GM18951 (cell line): ENCODE results near the gene BMP7.

Source experiments
- POLR2A ChIP-seq: IDR thresholded peaks from 4 replicates; pipeline ENCODE4 v1.6.1; 2011; ENCODE audit warnings: mild to moderate bottlenecking; ENCODE audit not compliant: insufficient read length, insufficient read depth; ENCODE audit errors: extremely low read depth
- in situ Hi-C: fragments of 300-500 bp; cut with MboI; formaldehyde crosslinking; loops from one replicate; pipeline ENCODE4 v1.12.0; 2022; ENCODE audit warnings: low sequenced_read_pairs, mixed read lengths, inconsistent platforms; ENCODE audit not compliant: unreplicated experiment

BMP7 gene

DNA sequence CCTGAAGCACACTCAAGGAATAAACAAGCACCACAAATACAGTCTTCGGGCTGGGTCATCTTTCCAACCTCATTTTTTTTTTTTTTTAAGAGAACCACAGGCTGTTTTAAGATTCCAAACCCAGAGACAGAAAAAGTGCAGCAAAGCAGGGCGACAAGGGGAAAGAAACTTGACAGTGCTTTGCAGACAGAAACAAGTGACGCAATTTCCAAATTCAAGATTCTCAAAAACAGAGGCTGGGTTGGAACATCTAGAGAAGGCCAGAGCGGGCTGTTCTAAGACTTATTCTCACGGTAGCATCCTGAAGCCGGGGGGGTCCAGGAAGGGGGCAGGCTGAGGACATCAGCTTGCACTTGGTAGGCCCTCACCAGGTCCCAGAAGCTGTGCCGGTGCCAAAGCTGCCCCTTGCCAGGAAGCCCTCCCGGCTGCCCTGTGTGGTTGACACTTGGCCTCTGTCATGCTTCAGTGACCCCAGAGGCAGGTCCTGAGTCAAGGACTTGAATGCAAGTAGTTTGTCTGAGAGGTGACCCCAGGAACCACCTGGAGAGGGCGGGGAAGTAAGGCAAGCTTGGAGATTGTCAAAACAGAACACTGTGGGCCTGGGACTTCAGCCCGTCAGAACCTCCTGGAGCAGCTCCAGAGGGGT, 50.5 kb downstream of the BMP7 start:
- no peak for TF ChIP-seq POLR2A
- in situ Hi-C loops: no loop called here

DNA sequence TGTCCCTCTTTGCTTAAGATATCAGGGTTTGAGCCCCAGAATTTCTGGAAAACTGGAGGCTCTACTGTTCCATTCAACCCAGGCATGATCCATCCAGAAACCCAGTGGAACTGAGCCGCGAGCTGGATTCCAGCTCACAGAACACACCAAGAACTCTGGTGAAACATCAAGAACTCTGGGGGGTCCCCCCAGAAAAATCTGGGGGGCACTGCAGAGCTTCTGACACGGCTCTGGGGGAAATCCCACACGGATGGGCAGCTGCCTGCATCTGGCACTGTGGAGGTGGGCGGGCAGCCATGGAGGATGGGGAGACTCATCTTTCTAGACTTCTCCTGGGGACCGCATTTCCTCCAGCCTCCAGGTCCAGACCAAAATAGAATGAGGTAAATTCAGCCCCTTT, 51.0 kb downstream of the BMP7 start:
- in situ Hi-C loops: no loop called here
- TF ChIP-seq POLR2A: no peak

DNA sequence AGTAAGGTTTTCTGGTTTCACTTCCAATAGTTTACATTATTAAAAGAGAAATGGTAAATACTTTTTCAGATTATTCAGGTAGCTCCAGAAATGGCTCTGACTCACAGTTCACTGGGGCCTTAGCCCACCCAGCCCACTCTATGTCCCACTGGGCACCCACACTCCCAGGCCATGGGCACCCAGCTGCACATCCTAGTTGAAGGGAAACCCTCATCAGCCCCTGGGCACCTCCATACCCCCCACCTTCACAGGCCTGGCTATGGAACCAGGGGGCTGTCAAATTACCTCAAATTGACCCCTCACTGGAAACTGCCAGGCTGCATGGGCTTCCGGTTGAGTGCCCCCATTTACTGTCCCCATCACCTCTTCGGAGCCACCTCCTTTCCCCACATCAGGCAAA, 51.5 kb downstream of the BMP7 start:
- in situ Hi-C loops: no loop called here
- no peak for TF ChIP-seq POLR2A

DNA sequence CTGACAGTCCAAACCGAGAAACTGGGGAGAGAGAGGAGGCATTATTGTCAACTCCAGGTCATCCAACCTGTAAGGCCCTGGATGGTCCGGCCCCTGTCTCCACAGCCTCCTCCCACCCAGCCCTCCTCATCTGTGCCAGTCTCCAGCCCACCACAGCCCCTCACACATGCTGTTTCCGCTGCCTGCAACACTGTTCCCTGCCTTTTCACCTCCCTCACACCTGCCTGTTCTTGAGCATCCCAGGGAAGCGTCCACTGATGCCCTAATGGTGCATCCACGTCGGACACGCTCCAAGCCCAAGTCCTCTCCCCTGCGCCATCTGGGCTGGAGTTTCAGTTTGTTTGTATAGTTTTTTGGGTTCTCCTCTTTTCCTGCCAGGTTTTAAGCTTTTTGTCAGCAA, 52.0 kb downstream of the BMP7 start:
- TF ChIP-seq POLR2A: no peak
- in situ Hi-C loops: no loop called here

DNA sequence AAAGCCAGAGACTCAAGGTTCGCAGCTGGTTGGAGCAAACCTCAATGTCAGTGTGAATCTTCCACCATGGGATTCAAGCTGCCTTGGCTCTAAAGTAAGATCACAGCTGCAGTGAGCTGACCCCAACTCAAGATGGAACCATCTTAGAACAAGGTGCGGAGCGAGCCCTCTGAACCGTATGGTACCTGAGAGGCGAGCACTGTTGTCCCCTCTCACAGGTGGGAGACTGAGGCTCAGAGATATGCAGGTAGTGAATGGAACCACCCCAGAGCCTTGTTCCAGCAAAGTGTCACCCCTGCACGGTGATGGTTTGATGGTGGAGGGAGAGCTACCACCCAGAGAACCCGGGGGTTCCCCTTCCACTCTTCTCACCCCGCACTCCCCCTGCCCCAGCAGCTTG, 52.5 kb downstream of the BMP7 start:
- in situ Hi-C loops: no loop called here
- no peak for TF ChIP-seq POLR2A

DNA sequence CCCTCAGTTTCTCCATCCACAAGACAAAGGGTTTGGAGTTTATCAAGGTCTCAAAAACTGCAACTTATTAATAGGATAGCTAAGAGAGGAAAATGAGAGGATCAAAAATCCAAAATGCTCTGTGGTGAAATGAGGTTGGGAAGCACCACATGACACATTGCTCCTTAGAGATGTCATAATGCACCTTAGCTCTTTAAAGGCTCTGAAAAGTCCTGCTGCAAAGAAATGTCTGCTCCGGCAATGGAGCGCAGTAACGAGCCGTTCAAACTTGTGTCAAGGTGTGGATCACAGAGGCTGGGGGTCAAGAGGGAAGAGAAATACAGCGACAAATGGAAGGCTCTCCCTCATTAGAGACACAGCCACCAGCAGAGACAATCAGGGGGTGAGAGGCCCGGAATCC, 53.1 kb downstream of the BMP7 start:
- TF ChIP-seq POLR2A: no peak
- in situ Hi-C loops: no loop called here

DNA sequence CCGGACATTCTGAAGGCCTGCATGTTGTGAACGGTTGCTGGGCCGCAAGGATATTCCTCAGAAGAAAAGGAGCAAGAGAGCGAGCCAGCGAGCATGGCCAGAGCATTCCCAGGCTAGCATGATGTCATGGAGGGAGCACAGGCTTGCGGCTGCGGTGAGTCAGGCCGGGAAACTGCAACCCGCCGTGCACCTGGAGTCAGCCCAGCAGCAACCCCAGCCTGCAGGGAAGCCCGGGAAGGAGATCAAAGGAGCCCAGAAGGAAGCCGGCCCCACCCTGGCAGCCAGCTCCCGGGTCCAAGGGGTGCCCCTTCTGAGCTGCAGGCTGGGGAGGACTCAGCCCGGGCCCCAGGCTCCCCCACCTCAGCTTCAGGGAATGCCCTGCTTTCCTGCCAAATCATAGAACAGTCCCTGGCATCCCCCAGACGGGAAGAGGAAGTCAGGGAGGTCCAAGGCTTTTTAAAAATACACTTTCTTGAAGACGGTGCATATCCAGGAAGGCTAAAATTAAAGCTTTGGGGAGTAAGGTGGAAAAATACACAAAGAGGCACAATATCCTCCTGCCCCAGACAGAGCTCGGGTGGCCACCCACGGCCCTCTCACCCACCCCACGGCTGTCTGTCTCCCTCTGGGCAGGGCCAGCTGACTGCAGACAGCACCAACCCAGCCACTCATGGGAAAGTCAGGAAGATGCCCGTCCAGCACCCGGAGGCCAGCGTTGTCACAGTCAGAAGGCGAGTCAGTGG, 53.7 kb downstream of the BMP7 start:
- TF ChIP-seq POLR2A: no peak
- in situ Hi-C loops: no loop called here

DNA sequence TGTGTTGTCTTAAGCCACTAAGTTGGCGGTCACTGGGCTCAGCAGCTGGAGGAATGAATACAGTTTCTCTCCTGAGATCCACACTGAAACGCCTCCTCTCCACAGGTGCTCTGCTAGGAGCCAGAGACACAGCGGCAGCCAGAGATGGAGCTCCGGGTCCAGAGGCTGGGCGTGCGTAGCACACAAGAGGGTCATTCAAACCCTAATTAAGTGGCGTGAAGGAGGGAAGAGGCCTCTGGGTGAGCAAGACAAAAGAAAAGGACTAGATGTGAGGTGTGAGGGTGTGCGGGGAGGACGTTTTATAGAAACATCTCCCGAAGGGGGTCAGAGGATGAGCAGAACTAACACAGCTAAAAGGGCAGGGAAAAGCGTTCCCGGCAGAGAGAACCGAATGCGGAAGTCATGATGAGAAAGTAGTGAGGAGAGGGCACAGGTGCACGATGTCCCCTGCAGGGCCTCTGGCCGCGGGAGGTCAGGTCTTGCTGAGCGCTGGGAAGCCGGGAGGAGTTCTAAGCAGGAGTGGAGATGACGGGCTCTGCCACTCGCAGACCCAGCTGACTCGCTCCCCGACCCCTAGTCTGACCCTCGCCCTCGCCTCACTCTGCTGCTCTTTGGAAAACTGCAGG, 54.4 kb downstream of the BMP7 start:
- TF ChIP-seq POLR2A: no peak

DNA sequence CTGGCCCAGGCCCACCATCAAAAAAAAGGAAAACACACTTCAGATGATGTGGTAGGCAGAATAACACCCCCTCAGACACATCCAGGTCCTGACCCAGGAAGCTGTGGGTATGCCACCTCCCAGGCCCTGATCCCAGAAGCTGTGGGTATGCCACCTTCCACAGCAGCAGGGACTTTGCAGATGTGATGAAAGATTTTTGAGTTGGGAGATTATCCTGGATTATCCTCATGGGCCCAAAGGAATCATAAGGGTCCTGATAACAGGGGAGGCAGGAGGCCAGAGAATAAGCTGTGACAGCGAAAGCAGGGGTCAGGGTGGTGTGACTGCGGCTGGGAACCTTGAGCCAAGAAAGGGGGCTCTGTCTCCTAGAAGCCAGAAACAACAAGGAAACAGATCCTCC, 55.0 kb downstream of the BMP7 start:
- TF ChIP-seq POLR2A: no peak
- in situ Hi-C loops: no loop called here

More for the DNA sequence above, 54.4 kb downstream of the BMP7 start:
- in situ Hi-C loops: no loop called here

DNA sequence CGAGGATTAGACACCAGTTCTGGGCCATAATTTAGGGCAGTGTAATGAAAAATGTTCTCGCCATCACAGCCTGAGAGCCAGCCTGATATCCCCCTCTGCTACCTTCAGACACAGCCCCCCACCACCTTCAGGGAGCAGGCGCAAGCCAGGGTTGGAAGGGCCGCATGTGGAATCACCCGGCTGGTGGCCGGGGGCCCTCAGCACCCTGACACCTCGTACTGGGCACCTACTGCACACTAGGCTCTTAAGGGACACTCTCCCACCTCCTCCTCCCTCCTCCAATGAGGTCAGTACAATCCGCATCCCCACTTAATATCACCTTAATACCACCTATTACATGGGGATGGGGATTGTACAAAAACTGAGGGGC, 55.5 kb downstream of the BMP7 start:
- TF ChIP-seq POLR2A: no peak
- in situ Hi-C loops: no loop called here

DNA sequence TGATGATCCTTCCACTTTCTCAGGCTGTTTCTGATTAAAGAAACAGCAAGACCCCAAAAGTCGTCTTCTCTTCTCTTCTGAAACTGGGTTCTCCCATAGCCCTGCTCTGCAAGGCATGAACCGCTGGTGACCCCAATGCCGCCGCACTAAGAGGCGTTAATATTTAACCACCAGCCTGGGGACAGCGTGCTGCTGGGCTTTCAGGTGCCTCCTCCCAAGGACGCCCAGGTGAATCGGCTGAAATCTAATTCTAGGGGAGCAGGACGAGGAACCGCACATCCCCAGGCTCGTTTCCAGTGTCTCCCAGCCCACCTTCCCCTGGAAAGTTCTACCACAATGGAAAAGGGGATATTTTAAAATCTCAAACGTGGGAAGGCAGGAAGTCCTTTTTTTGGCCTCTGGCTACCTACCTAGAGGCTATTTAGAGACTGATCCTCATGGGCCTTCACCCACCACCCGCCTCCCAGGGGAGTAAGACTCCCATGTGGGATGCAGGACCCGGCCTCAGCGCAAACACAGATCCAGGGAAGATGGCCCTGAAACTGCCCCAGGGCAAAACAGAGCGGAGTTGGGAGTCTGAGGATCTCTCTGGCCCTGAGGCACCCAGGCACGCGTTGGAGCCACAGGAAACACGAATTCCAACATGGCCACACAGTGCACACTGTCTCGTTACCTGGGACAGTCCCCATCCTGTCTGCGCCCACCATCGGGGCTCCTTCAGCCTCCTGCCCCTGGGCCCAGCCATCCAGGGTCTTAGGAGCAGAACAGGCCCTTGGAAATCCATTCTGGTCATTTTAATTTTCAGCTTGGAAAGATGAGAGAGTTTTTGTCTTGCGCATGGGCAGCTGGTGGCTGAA, 56.2 kb downstream of the BMP7 start:
- in situ Hi-C loops: no loop called here

DNA sequence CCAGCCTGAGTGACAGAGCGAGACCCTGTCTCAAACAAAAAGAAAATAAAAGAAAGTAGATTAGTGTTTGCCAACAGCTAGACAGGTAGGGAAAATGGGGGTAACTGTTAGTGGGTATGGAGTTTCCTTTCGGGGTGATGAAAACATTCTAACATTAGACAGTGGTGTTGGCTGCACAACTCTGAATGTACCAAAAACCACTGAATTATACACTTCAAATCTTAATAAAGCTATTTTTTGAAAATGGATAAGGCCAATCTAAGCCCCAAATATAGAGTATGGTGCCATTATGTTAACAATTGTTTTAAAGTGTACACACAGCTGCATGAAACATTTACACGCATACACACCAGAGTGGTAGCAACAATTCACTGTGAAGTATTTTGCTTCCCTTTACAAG, 57.0 kb downstream of the BMP7 start:
- no peak for TF ChIP-seq POLR2A

More for the DNA sequence above, 56.2 kb downstream of the BMP7 start:
- TF ChIP-seq POLR2A: no peak

DNA sequence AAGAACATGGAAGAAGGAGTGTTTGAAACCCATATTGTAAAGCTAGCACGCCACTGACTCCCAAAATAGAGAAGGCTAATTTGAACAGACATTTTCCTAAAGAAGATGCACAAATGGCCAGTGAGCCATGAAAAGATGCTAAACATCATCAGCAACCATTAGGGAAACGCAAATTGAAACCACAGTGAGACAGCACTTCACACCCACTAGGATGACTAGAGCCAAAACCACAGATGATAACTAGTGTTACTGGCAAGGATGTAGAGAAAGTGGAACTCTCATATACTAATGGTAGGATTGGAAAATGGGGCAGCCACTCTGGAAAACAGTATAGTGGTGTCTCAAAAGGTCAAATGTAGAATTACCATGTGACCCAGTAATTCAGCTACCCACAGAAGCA, 58.2 kb downstream of the BMP7 start:
- in situ Hi-C loops: no loop called here
- TF ChIP-seq POLR2A: no peak

More for the DNA sequence above, 57.0 kb downstream of the BMP7 start:
- in situ Hi-C loops: no loop called here
